Endothelial cell of hepatic sinusoid (primary cell): ENCODE measurements around the gene FAM114A2.

Experiments used
- in situ Hi-C: cut with HindIII; loops from 2 replicates; pipeline ENCODE4 v1.10.0; 2017; ENCODE audit warnings: low sequenced_read_pairs

FAM114A2 gene

DNA sequence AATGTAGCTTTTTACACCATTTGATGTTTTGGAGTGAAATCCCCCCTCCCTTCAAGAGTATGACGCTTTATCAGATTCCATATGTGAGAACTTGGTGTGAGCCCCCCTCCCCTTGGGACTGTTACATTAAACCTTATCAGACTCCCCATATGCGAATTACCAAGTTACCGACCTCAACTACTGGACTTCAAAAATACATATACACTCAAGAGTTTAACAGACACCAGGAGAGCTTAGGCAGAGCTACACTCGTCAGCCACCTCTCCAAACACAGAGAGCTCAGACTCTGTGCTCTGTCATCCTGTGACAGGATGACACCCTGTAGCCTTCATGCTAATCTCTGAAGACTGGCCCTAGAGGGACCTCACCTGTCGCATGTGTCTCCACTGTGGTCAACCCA is 50.2 kb downstream of the FAM114A2 start:
- in situ Hi-C loops, result no loop called here

DNA sequence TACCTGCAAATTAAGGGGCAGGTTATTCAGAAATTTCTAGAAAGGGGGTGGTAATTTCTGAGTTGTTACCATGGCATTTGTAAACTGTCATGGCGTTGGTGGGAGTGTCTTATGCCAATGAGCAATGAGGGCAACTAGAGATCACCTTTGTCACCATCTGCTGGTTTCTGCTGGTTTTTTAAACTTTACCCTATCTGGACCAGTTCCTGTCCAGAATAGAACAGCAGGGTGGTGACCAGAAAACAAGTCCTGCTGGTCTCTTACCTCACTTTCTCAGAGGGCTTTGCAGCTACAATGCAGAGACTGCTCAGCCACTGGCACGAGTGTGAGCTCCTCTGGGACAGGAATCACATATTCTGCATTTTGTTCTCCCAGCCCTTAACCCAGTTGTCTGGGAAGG is 51.4 kb downstream of the FAM114A2 start:
- in situ Hi-C loops, result no loop called here

DNA sequence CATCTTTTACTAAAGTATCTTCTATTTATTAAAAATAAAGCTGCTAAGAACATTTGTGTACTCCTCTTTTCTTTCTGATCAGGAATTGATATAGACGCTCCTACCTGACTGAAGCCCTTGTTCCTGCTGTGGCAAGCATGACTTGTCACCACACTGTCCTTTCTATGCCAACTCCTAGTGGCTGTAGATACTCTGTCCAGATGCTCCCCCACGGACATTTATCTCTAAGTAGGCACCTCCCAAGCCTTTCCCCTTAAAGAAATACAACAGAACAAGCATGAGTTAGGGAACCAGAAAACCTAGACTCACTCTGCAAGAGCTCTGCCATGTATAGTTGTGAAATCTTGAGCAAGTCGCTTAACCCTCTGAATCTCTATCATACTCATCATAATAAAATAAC is 53.2 kb downstream of the FAM114A2 start:
- in situ Hi-C loops, result no loop called here

DNA sequence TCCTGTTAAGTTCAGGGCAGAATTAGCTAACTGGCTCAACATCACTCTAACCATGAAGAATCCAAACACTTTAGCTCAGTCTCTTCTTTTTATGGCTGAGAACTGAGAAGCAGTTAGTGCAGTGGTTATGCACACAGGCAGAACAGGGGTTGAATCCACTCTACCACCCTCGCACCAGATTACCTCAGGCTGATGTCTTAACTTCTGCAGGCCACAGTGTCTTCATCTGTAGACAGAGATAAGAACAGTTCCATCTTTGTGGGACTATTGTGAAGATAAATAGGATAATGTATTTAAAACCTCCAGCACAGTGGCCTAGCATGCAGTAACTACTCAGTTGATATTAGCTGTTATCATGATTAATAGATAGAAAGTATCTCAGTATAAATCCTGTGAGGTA is 54.8 kb downstream of the FAM114A2 start:
- in situ Hi-C loops, result no loop called here

DNA sequence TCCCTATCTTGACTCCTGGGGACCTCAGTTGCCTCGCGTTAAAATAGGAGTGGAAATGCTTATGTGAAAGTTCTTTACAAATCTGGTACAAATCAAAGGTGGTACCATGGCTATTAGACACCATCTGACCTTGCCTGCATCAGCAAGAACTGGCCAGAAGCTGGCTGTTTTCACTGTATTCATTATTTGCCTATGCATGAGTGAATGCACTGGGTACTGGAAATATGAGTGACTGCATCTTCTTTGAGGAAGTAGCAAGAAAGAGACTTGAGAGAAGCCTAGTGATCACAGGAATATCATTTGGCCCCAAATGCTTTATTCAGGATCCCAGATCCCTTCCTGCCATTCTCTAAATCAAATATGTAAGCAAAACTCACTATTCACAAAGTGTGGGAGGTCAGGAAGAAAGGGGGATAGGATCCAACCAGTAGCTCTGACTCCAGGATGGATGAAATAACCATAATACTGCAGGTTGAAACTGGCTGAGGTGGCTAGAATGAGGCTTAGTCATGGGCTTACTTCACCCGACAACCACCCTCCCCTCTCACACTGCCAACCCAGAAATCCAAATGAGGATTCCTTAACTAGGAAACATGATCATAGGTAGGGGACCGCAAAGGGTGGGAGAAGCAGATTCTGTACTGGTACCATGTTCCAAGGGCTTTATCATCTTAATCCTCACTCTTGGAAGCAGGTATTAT is 56.7 kb downstream of the FAM114A2 start:
- in situ Hi-C loops, result no loop called here

DNA sequence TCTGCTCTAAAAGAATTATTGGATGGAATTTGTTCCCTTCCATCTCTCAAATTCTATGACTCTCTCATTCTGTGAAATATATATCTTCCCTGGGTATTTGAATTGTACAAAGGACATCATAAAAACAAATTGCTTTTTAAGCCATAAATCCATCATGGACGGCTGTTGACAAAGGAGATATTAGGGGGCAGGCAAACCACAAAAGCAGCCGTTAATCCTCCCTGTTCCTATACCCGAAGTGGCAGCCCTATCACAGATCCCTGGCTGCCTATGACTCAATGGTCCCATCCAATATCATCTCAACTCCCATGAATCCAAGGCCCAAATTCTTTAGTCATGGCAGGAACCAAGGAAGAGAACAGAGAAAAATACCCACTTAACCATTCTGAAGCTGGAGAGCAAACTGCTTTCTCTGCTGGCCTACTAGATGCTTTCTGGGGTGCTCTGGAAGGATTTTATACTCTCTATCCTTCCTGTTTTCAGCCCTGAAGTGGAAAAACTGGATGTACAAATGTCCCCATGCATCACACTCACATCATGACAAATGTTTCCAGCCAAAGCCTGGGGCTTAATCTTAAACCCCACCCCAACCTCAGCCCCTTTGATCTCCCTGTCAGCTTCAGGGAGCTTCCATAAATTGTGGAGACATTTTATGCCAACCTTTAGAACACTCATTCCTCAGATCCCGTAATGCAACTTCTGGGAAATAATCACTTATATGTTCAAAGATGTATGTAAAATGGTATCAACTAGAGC is 59.5 kb downstream of the FAM114A2 start:
- in situ Hi-C loops, result no loop called here

DNA sequence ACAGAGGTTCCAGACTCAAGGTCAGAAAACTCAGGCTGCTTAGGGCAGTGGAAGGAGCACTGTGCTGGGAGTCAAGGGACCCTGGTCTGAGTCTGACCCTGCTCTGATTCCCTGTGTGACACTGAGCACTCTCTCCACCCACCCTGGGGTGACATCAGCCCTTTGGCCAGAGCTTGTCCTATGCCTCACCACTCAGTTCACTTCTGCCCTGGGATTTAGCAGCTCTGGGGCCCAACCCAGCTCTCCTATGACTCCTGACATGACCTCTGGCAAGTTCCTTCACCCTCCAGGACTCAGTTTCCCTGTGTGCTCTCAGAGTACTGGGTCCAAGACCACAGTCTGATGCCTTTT is 63.9 kb downstream of the FAM114A2 start:
- in situ Hi-C loops, result no loop called here

DNA sequence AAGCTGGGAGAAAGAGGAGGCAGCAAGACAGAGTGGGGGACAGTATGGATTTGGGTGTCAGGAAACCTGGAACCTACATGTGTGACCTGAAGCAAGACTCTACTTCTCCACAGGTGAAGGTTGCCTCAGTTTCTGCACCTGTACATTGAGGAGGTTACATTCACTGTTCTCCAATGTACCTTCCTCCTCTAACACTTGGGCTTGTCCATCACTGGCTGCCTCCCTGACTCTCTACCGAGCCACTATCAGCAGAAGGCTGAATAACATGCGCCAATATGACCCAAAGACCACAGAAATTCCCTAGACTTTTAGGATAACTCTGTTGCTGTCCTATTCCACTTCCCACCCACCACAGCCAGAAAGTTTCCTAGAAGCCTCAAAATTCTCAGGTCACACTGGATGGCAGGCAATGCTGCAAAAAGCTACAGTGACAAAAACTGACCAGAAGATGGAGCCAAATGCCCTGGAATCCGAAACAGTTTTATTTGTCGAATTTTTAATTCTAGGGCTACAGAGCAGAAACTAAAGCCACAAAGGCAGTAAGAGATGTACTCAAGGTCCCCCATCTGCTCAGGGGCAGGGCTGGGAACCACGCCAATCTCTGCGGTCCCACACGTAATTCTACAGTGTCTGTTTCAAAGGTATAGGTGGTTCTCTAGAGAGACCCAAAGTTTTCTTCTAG is 64.4 kb downstream of the FAM114A2 start:
- in situ Hi-C loops, result no loop called here

DNA sequence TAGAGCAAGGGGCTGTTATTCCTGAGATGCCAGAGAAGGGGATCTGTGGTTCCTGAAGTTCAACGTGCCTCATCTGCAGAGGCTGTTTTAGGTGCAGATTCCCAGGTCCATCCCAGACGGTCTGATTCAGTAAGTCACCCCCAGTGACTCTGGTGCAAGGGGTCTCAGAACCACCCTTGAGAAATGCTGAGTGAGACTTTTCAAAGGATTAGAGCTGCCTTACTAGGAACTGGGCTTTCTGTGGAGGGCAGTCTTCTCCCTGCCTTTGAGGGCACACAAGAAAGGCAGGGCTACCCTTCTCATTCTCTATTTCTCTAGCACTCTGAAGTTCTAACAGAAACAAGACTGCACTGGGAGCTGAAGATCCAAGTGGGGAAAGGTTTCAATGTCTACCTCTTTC is 66.5 kb downstream of the FAM114A2 start:
- in situ Hi-C loops, result no loop called here

DNA sequence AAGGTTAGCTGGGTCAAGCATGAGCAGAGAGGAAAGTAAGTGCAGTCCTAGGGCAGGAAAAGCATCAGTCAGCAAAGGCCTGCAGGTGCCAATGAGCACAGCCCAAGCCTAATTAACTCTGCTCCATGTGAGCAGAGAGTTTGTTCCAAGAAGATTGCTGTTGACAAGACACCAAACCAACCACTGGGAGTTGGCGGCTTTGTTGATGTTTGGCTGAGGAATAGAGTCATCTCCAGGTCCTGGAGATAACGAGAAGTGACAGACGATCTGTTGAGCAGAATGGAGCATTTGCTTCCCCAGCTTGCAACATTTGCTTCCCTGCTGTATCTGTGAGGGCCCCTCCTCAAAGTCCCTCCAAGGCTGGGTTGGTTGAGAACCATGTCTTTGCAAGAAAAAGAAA is 68.2 kb downstream of the FAM114A2 start:
- in situ Hi-C loops, result no loop called here

DNA sequence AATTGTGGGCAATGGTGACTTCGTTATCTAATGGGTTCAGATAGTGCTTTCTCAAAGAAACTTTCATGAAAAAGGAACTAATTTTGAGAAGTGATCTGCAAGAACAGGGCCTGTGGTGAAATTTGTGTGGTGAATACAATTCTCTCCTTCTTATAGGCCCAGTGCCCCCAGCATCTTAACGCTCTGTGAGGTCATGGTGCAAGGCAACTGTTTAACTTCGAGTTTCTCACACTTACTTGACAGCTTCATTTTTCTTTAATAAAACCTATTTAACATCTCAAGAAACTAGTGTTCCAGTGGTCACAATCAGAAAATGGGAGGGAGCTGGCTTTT is 69.2 kb downstream of the FAM114A2 start:
- in situ Hi-C loops, result no loop called here

DNA sequence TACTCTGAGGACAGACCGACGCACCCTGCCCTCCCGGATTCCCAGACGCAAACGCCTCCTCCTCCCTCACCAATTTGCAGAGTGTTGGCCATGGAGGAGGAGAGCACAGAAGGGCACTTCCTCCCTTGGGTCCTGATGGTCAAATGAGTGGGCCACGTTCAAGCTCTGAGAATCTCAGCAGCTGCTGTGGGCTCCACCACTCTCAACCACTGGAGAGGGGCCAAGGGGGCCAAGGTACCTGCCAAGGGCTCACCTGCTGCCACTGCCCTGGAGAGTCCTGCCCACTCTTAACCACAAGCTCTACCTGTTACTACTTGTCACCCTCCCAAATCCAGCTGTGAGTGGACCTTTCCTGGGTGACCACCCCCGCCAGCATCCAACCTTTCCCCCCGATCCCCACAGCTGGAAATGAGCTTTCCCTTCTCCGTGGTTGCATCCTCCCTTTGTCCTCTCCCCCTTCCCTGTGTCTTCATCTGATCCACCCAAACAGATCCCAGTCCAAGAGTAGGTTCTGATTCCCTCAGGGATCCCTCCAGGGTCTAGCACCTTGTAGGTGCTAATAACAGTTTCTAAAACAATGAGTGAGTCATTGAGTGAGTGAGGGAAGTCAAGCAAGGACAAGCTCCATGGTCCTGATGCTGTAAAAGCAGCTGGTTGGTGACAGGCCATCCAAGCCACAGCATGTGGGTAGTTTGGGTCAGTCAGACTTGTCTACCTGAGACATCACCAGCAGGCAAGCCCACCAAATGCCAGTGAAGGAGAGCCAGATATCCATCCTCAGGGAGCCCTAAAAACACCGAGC is 69.7 kb downstream of the FAM114A2 start:
- in situ Hi-C loops, result no loop called here

DNA sequence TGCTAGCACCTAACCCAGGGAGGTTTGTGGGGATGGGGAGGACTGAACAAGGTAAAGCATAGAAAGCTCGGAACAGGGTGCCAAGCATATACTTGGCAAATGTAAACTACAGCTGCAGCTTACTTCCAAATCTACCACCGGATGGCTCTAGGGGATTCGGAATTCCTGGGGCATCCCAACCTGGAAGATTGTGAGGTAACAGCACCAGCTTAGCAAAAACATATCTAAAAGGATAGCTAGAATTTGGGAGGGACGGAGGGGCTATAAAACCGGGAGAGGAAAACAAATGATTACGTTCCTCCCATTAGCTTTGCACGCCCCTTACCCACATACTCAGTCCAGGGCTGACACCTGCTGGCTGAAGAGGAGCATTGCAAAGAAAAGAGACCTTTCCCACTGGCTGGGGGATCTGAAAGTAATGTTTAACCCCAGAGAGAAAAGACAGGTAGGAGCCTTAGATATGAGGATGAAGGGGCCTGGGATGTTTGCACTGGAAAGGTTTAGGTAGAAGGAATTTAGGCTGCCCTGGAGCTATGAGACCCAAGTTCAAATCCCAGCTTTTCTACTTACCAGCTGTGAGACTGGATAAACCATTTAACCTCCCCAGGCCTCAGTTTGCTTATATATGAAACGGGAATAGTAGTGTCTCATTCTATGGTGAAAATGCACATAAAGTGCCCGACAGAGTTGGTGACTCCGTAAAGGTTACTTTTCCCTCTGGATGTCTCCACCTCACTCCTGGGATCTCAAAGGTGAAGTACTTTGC is 73.6 kb downstream of the FAM114A2 start:
- in situ Hi-C loops, result no loop called here

DNA sequence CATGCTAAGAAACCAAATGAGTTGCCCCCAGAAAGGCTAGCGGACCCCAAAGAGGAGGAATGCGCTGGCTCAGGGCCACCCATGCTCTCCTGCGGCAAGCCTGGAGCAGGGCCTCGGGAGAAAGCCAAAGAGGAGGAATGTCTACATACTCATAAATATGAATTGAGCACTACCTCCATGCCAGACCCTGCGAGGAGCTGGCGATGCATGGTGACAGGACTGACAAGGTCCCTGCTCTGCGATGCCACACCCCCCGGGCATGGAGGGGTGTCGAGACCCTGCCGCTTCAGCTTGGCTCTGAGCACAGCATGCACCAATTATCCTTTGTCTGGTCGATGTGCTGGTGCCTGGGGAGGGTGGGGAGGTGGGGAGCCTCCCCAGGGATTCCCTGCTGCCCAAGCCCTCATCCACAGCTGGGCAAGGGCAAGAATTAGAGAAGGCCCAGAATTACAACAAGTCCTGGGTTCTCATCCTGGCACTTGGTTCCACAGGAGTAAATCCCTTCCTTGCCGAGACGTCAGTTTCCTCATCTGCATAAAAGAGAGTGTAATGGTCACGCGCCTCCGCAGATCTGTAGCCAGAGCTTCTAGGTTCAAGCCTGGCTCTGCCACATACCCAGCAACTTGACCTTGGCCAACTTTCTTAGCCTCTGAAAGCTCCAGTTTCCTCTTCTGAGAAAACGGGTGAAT is 74.4 kb downstream of the FAM114A2 start:
- in situ Hi-C loops, result no loop called here

DNA sequence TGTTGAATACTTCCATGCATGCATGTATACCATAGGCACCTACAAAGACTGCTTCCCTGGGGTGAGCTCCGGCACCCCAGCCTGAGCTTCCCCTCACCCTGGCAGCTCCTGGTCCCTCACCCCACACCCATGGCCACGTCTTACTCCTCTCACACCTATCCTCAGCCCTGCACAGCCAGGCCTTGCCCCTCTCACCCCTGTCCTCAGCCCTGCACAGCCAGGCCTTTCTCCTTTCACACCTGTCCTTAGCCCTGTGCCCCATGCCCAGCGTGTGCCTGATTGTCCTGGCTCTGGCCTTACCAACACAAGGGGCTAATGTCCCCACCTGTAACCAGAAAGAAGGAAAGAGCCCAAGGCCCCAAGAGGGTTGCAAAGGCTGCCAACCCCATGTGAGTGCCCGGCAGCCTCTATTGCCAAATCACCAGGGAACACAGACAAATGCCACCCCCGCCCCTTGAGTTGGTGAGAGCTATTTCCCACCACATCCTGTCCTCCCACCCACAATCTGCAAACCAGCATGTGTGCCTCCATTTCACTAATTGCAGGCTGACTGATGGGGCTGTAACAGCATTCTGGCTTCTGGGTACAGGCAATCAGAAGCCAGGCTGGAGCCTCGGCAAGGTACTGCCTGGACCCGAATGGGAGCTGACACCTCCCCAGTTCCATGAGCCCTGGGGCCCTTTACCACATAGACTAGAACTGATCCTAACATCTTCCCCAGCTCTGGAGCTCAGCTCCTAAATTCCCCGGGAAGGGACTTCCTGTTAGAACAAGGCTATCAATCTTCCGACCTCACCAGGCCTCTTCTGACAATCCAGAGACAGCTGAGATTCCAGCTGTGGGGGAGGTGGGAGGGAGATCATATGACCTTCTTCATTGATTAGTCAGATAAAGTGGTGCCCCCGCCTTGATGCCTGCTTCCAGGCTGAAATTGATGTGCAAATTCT is 78.2 kb downstream of the FAM114A2 start:
- in situ Hi-C loops, result no loop called here

DNA sequence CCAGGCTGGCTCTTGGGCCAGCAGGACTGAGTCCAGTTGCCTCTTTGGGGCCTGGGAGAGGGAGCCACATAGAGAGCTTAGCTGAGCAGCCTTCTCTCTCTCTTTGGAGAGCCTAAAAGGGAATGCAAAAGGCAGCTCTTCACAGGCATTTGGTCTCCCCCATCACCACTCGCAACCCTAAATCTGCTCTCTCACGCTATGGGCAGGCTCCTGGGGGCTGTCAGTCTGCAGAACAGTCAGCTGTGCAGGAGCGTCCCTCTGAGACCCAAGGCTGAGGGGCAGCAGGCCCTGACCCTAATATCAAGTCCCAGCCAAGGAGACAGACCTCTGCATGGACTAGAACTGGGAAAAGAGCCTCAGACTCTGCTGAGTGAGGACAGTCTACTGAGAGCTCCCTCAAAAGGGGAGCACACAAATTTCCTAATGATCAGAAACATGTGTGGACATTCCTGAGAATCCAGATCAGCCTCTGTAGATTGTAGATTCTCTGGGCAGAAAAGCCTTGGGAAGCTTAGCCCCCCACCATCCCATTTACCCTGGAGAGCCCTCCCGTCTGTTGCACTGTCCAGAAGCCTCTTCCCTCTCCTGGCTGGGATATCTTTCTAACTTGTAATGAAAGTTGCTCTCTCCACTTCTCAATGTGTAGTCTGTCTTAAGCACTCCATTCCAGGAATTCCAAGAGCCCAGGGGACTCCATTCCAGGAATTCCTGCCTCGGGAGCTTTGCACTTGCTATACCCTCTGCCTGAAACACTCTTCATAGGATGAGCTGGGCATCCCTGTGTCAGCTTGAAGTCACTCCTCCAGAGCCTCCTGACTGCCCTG is 79.4 kb downstream of the FAM114A2 start:
- in situ Hi-C loops, result no loop called here

DNA sequence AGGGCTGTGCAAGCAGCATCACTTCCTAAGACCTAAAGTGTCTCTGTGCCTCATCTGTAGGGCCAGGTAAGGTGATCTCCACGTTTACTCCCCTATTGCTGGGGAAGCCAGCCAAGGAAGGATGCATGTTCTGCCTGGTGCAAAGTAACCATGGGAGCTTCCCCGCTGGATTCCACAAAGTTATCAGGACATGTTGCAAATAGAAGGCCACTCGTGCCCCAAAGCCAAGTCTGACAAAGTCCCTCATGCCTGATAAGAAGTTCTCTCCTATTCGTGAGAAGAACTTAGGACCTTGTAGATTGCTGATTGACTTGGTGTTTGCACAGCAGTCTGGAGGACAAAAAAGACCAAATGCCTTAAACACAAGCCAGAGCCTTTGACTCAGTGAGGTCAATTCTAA is 81.5 kb downstream of the FAM114A2 start:
- in situ Hi-C loops, result no loop called here

DNA sequence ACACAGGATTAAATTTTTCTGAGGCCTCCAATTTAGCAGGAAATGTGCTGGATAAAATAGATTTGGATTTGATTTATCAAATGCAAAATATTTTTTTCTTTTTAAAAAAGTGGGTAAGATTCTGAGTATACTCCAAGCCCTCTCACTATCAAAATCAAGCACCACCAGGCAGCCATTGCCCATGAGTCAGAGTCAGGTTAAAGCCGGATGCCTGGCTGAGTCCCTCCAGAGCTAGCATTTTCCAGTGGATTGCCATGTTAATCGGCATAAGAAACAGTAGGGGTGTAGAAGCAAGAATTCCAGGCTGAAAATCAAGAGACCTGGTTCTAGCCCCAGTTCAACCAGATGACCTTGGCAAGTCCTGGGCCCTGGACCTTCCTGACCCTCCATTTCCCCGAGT is 85.3 kb downstream of the FAM114A2 start:
- in situ Hi-C loops, result no loop called here
